Mononuclear cell (primary cell): ENCODE results near the gene ACSF2. TPM values are rescaled to one million over a fixed set of nuclear protein-coding genes. Genes with fewer than 3 reads are reported as not detected.
"Not testable (repeated sequence)": the region's sequence is repeated elsewhere in the genome, so short reads cannot be mapped to it uniquely, and the experiment has no call there.

Experiments
- H3K27me3 ChIP-seq: 2 replicates; pipeline ENCODE4 v1.6.0; 2011; ENCODE audit warnings: low read length, control low read depth; ENCODE audit not compliant: insufficient read depth
- H3K4me1 ChIP-seq: 2 replicates; pipeline ENCODE4 v1.5.1; 2011; ENCODE audit warnings: mild to moderate bottlenecking, low read length, control low read depth; ENCODE audit not compliant: insufficient read depth
- H3K4me3 ChIP-seq: 2 replicates; pipeline ENCODE4 v1.5.1; 2011; ENCODE audit warnings: mild to moderate bottlenecking, low read length, moderate library complexity
- H3K9me3 ChIP-seq: 2 replicates; pipeline ENCODE4 v1.5.1; 2011; ENCODE audit warnings: low read depth, mild to moderate bottlenecking, control low read depth, low read length
- total RNA-seq: library from RNA; depleted of rRNA; stranded (reverse); fragments of >200 nt; gene quantifications from one replicate; pipeline ENCODE4 v1.2.3, GENCODE V29; 2012

ACSF2 gene
- total RNA-seq, 1 donor = 5.6 TPM

GRCh38 chr17:50471009-50471905 lies 45.2 kb downstream of the ACSF2 start:
- peaks cover 18% of the 10 kb centered on the region for H3K27me3 ChIP-seq
- peaks cover 5% of the 10 kb centered on the region for H3K4me1 ChIP-seq
- H3K9me3 ChIP-seq = no peaks in the 10 kb centered on the region
- no peak overlapping the region for H3K4me3 ChIP-seq

DNA sequence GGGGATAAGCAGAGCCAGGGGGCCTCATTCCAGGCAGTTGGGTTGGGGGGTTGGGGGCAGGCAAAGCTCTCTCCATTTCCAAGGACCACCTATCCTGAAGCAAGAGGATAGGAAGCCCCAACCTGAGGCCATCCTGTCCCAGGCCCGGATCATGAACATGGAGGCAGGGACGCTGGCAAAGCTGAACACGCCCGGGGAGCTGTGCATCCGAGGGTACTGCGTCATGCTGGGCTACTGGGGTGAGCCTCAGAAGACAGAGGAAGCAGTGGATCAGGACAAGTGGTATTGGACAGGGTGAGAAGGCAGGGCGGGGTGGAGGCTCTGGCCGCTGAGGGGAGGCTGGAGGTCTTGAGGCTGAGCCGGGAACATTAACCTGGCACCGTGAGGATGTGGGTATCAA lies 46.3 kb downstream of the ACSF2 start:
- H3K27me3 ChIP-seq = peaks cover 18% of the 10 kb centered on the region
- H3K4me3 ChIP-seq = no peak overlapping the region
- H3K9me3 ChIP-seq = no peaks in the 10 kb centered on the region
- peaks cover 5% of the 10 kb centered on the region for H3K4me1 ChIP-seq

DNA sequence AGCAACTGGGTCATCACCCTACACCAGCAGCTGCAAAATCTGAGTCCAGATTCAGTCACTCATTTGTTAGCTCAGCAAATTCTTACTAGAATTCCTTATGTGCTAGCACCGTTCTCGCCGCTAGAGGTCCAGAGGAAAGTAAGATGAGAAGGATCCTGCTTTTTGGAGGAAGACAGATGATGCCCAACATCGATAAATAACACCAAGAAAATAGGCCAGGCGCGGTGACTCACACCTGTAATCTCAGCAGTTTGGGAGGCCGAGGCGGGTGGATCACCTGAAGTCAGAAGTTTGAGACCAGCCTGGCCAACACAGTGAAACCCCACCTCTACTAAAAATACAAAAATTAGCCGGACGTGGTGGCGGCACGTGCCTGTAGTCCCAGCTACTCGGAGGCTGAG lies 46.7 kb downstream of the ACSF2 start:
- H3K4me1 ChIP-seq, H3K9me3 ChIP-seq, H3K4me3 ChIP-seq: not testable (repeated sequence)
- H3K27me3 ChIP-seq = peaks cover 18% of the 10 kb centered on the region

- H3K27me3 ChIP-seq = peaks cover 9% of the 10 kb centered on the region
- H3K9me3 ChIP-seq = no peaks in the 10 kb centered on the region
- H3K4me3 ChIP-seq = no peak overlapping the region
- peaks cover 10% of the 10 kb centered on the region for H3K4me1 ChIP-seq
Observed at GRCh38 chr17:50473901-50474300, 47.9 kb downstream of the ACSF2 start.

- no peak overlapping the region for H3K4me3 ChIP-seq
- H3K27me3 ChIP-seq = peaks cover 4% of the 10 kb centered on the region
- H3K9me3 ChIP-seq = no peaks in the 10 kb centered on the region
- H3K4me1 ChIP-seq = peaks cover 11% of the 10 kb centered on the region
Observed at GRCh38 chr17:50474523-50474922, 48.5 kb downstream of the ACSF2 start.

- H3K9me3 ChIP-seq = no peaks in the 10 kb centered on the region
- H3K4me3 ChIP-seq = no peak overlapping the region
- peaks cover 19% of the 10 kb centered on the region for H3K4me1 ChIP-seq
- no peaks in the 10 kb centered on the region for H3K27me3 ChIP-seq
Observed at GRCh38 chr17:50475362-50475761, 49.3 kb downstream of the ACSF2 start.

DNA sequence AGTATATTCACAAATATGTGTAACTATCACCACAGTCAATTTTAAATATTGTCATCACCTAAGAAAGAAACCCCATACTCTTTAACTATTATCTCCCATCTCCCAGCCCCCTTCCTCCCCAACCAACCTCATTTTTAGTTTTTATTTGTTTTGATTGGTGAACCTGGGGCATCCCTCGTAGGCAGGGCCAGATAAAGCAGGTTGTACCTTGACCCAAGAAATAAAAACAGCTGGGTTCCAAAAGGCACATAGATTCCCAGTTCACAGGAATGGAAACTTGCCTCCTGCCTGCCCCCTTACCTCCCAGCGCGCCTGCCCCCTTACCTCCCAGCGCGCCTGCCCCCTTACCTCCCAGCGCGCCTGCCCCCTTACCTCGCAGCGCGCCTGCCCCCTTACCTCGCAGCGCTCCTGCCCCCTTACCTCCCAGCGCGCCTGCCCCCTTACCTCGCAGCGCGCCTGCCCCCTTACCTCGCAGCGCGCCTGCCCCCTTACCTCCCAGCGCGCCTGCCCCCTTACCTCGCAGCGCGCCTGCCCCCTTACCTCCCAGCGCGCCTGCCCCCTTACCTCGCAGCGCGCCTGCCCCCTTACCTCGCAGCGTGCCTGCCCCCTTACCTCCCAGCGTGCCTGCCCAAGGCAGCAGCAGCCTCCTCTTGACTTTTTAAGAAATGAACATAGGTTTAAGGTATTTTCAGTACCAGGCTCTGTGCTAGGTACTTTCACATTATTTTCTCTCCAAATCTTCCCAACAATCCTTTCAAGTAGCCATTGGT lies 49.9 kb downstream of the ACSF2 start:
- H3K4me3 ChIP-seq, H3K27me3 ChIP-seq, H3K9me3 ChIP-seq: not testable (repeated sequence)
- H3K4me1 ChIP-seq = peaks cover 23% of the 10 kb centered on the region

DNA sequence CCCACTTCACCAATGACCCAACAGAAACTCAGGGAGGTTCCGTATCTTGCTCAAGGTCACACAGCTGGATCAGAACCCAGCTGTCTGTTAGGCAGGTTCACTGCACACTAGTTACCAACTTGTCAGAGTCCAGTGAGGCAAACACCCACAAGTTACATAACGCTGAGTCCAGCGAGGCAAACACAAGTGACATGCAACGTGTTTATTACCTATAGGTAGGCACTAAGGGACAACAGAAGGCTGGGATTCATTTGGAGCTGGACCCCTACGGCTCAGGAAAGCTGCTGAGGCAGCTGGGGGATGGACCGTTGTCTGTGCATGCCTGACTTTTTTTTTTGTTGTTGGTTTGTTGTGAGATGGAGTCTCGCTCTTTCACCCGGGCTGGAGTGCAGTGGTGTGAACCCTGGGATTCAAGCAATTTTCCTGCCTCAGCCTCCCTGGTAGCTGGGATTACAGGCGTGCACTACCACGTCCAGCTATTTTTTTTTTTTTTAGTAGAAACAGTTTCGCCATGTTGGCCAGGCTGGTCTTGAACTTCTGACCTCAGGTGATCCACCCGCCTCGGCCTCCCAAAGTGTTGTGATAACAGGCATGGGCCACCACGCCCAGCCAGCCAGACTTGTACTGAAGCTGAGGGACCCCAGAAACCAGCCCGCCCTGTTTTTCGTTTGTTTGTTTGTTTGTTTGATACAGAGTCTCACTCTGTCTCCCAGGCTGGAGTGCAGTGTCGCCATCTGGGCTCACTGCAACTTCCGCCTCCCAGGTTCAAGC lies 50.7 kb downstream of the ACSF2 start:
- H3K4me1 ChIP-seq = peaks cover 23% of the 10 kb centered on the region
- H3K4me3 ChIP-seq = no peak overlapping the region
- H3K27me3 ChIP-seq = no peaks in the 10 kb centered on the region
- no peaks in the 10 kb centered on the region for H3K9me3 ChIP-seq

DNA sequence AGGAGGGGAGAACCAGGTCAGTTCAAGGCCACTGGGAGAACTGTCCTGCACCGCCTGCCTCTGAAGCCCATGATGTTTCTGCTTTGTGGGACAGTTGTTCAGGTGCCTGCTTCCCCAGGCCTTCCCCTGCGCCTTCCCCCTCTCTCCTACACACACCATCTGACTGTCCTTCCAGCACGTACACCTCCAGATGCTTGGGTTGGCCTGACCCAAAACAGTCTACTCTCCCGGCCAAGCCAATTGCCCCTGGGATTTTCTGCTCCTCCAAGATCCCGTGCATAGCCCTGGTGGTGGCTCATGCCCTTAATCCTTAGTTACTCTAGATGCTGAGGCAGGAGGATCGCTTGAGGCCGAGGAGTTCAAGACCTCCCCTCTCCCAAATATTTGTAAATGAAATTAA lies 52.0 kb downstream of the ACSF2 start:
- Histone ChIP-seq H3K4me3 (peak overlapping the region; percentile 91), H3K9me3 (no peaks in the 10 kb centered on the region), H3K27me3 (no peaks in the 10 kb centered on the region), H3K4me1 (peaks cover 23% of the 10 kb centered on the region)

- Histone ChIP-seq H3K4me1 (peaks cover 23% of the 10 kb centered on the region), H3K4me3 (peak within 1 kb of the TSS; percentile 91), H3K9me3 (no peaks in the 10 kb centered on the region), H3K27me3 (no peaks in the 10 kb centered on the region)
Observed at GRCh38 chr17:50478391-50479381, 52.7 kb downstream of the ACSF2 start, which contains the start of gene RSAD1. Gene RSAD1, plus strand, starts transcription at chr17:50478860. Its CDS starts 25 bp downstream, at chr17:50478885.

DNA sequence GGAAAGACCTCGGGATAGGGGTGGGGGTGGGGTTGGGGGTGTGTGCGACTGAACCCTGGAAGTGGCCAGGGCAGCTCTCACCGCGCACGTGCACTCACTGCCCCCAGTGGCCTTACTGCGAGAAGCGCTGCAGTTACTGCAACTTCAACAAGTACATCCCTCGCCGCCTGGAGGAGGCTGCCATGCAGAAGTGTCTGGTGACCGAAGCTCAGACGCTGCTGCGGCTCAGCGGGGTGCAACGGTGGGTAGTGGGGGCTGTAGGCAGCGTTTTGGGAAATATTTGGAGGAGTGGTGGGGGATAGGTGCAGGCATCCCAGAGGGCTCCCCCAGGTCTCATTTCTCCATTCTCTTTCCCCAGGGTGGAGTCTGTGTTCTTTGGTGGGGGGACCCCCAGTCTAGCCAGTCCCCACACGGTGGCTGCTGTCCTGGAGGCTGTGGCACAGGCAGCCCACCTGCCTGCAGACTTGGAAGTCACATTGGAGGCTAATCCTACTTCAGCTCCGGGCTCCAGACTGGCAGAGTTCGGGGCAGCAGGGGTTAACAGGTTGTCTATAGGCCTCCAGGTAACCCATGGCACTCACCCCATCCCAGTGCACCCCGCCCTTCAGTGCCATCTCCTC lies 53.6 kb downstream of the ACSF2 start:
- no peaks in the 10 kb centered on the region for H3K9me3 ChIP-seq
- peaks cover 23% of the 10 kb centered on the region for H3K4me1 ChIP-seq
- peak overlapping the region; percentile 91 for H3K4me3 ChIP-seq
- H3K27me3 ChIP-seq = no peaks in the 10 kb centered on the region

- Histone ChIP-seq H3K4me3 (no peak overlapping the region), H3K27me3 (no peaks in the 10 kb centered on the region), H3K9me3 (no peaks in the 10 kb centered on the region), H3K4me1 (peaks cover 23% of the 10 kb centered on the region)
Observed at GRCh38 chr17:50480142-50480764, 54.2 kb downstream of the ACSF2 start.

DNA sequence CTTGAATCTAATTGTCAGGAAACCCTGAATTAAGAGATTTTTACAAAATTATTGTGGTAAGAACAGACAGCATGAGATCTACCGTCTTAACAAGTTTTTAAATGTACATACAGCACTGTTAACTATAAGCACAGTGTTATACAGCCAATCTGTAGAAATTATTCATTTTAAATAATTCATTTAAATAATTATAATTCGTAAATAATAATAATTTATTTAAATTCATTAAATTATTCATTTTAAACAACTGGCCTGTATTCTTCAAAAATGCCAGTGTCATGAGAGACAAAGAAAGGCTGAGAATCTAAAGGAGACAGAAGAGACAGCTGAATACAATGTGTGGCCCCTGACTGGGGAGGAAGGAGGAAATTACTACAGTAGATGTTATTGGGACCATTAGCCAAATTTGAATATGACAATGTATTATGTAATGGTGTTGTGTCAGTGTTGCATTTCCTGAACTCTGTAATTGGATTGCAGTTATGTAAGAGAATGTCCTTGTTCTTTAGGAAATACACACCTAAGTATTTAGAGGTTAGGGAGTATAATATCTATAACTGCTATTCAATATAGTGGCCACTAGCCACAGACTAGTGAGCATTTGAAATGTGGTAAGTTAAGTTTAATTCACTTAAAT lies 55.0 kb downstream of the ACSF2 start:
- Histone ChIP-seq H3K4me1 (peaks cover 23% of the 10 kb centered on the region), H3K9me3 (no peaks in the 10 kb centered on the region), H3K4me3 (no peak overlapping the region), H3K27me3 (no peaks in the 10 kb centered on the region)
